Measurements from ENCODE around the gene SYTL3. TPM values are rescaled to one million over a fixed set of nuclear protein-coding genes. Genes with fewer than 3 reads are reported as not detected.
"Not testable (repeated sequence)": the region's sequence is repeated elsewhere in the genome, so short reads cannot be mapped to it uniquely, and the experiment has no call there.

SYTL3 gene
- total RNA-seq, 2 experiments from 2014 or later, result 97.8 to 101 TPM

DNA sequence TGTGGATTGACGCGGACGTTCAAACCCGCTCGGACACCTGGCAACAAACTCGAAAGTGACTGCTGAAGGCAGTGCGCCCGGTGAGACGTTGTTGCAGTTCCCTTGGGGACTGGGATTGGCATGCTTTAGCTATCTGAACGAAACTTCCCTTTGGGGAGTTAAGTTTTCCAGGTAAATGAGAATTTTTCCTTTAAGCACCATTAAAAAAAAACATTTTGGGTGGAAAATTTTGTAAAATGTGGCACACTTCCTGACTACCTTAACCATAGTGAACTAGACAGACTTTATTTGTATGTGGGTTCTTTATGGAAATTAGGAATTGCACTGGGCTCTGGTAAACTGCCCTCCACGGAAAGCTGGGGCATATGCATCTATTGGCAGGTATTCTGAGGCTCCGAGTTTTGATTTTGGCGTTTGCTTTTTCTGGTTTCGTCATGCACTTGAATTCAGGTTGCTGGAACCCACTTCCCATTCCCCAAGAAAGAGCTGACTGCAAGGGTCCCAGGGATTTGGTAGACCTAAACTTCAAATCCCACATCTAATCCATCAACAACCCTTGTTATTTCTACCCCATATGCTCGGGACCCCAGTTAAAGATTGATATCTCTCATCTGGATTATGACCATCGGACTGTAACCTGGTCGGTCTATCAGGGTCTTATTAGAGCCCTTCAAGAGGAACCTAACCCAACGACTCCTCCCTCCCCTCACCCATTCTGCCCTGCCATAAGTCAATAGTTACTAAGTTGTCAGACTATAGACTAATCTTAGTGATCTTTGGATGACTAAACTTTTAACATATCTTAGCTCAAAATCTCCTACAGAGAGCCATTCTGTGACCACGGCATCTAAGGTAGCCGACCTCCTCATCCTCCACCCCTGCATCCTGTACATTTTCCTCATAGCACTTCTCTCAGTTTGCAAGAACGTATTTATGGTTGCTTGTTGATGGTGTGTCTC, 4.5 kb upstream of the SYTL3 start:
- DNase-seq, result no peak
- Mint-ChIP-seq H3K36me3 (peaks cover 50% of the 10 kb centered on the region), H3K9me3 (peaks cover 2% of the 10 kb centered on the region), H3K4me1 (peaks cover 69% of the 10 kb centered on the region), H3K4me3 (peak overlapping the region; percentile 86), H3K27me3 (no peaks in the 10 kb centered on the region), H3K27ac (peak overlapping the region; percentile 83)

DNA sequence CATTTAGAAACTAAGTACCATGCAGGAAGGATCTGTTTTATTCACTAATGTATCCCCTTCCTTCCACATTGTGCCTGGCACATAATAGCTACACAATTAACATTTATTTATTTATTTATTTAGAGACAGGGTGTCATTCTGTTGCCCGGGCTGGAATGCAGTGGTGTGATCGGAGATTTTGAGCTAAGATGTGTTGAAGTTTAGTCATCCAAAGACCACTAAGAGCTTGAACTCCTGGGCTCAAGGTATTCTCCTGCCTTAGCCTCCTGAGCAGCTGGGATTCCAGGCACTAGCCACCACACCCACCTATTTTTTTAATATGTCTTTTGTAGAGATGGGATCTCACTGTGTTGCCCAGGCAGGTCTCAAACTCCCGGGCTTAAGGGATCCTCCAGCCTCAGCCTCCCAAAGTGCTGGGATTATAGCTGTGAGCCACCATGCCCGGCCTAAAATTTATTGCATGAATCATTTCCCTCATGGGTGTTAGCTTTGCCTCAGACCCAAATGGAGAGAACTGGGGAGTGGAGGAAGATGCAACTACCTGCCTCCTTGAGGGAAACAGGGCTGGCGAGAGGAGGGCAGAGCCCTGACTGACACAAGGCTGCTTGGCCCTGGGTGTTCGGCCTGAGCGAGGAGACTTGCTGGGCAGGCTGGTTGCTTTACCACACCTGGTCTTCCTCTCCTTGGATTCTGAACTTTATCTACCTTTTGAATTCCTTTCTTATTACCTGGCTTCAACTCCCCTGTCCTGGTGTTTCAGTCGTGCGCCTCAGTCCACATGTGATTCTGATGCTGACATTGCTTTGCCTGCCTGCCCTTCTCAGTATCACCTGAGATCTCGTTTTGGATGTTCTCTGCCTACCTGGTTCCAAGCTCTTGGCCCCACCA, 3.6 kb upstream of the SYTL3 start:
- H3K4me1 Mint-ChIP-seq, result peaks cover 66% of the 10 kb centered on the region
- no peak for DNase-seq
- peak overlapping the region; percentile 86 for H3K4me3 Mint-ChIP-seq
- peaks cover 7% of the 10 kb centered on the region for H3K9me3 Mint-ChIP-seq
- H3K27ac Mint-ChIP-seq, result no peak overlapping the region
- no peaks in the 10 kb centered on the region for H3K27me3 Mint-ChIP-seq
- peaks cover 49% of the 10 kb centered on the region for H3K36me3 Mint-ChIP-seq

GRCh38 chr6:158647501-158647900, 2.4 kb upstream of the SYTL3 start:
- peaks cover 7% of the 10 kb centered on the region for H3K9me3 Mint-ChIP-seq
- peak overlapping the region; percentile 68 for H3K27ac Mint-ChIP-seq
- no peak for DNase-seq
- H3K27me3 Mint-ChIP-seq, result no peaks in the 10 kb centered on the region
- no peak overlapping the region for H3K4me3 Mint-ChIP-seq
- peaks cover 58% of the 10 kb centered on the region for H3K4me1 Mint-ChIP-seq
- H3K36me3 Mint-ChIP-seq, result peaks cover 48% of the 10 kb centered on the region

DNA sequence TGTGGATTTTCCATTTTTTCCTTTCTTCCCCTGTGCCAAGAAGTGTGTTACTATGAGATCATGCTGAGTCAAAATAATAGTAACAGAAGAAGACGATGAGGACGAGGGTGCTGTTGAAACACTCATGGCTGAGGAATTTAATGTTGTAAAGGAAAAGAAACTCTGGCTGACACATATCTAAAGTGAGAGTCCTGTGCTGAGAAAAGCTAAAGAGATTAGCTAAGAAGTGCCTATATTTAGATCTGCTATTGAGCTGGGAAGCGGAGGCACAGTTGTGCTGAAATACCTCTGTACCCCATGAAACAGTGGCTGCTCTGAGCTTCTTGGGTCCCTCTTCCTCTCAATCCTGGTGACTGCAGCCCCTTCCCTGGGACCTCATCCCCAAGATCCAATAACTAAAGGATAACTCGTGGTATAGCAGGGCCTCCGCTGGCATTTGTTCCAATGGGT, 1.1 kb upstream of the SYTL3 start:
- Mint-ChIP-seq H3K4me3 (peak overlapping the region; percentile 86), H3K4me1 (peaks cover 62% of the 10 kb centered on the region)

DNA sequence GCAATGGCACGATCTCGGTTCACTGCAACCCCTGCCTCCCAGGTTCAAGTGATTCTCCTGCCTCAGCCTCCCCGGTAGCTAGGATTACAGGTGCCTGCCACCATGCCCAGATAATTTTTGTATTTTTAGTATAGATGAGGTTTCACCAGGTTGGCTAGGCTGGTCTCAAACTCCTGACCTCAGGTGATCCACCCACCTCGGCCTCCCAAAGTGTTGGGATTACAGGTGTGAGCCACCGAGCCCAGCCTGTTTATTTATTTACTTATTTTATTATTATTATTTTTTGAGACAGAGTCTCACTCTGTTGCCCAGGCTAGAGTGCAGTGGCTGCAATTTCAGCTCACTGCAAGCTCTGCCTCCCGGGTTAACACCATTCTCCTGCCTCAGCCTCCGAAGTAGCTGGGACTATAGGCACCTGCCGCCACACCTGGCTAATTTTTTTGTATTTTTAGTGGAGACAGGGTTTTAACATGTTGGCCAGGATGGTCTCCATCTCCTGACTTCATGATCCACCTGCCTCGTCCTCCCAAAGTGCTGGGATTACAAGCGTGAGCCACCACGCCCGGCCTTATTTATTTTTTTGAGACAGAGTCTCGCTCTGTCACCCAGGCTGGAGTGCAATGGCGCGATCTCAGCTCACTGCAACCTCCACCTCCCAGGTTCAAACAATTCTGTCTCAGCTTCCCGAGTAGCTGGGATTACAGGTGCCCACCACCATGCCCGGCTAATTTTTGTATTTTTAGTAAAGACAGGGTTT, 2.3 kb downstream of the SYTL3 start:
- H3K36me3 Mint-ChIP-seq, result peaks cover 70% of the 10 kb centered on the region
- not testable (repeated sequence) for H3K27me3 Mint-ChIP-seq, DNase-seq
- peak overlapping the region; percentile 98 for H3K27ac Mint-ChIP-seq
- H3K9me3 Mint-ChIP-seq, result peaks cover 11% of the 10 kb centered on the region
- peaks cover 72% of the 10 kb centered on the region for H3K4me1 Mint-ChIP-seq
- H3K4me3 Mint-ChIP-seq, result peak overlapping the region; percentile 86

More for the DNA sequence above, 1.1 kb upstream of the SYTL3 start:
- Mint-ChIP-seq H3K27ac (peak overlapping the region; percentile 94), H3K9me3 (peaks cover 7% of the 10 kb centered on the region), H3K27me3 (no peaks in the 10 kb centered on the region), H3K36me3 (peaks cover 48% of the 10 kb centered on the region)
- DNase-seq, result peak; percentile 39

DNA sequence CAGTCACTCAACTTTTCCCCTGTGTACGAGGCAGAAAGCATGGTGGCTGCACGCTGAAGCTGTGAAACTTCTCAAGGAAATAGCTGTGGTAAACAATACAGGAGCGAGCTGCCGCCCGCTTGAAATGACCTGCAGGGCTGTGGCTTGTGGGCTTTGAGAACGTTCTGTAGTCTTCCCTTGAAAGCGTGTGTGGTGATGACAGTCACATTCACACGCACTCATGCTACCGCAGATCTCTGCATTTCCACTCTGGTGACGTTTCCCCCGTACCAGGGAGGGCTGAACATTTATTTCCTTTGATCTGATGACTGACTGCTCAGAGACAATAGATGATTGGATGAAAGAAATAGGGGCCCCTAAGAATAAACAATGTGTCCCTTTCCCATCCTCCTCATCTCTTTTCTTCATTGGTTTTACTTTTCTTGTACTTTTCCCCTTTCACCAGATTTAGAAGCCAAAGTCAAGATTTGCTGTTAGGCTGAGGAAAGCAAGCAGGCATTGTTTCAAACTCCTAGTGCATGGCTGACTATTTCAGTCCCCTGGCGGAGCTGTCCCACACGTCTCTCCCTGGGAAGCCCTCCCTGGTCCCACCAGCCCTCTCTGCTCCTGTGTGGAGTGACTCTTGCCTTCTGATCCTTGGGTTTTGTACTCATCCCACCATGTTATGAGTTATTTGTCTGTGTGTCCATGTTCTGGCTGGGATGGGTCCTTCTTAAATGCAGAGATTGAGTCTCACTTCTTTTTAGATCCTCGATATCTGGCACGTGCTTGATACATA, 3.9 kb downstream of the SYTL3 start:
- peaks cover 64% of the 10 kb centered on the region for H3K4me1 Mint-ChIP-seq
- peaks cover 72% of the 10 kb centered on the region for H3K36me3 Mint-ChIP-seq
- H3K9me3 Mint-ChIP-seq, result peaks cover 9% of the 10 kb centered on the region
- peak; percentile 89 for DNase-seq
- H3K27ac Mint-ChIP-seq, result peak overlapping the region; percentile 98
- no peaks in the 10 kb centered on the region for H3K27me3 Mint-ChIP-seq
- H3K4me3 Mint-ChIP-seq, result peak overlapping the region; percentile 81

- no peak for DNase-seq
- peaks cover 77% of the 10 kb centered on the region for H3K36me3 Mint-ChIP-seq
- peak overlapping the region; percentile 81 for H3K4me3 Mint-ChIP-seq
- H3K4me1 Mint-ChIP-seq, result peaks cover 61% of the 10 kb centered on the region
- H3K9me3 Mint-ChIP-seq, result peaks cover 9% of the 10 kb centered on the region
- H3K27me3 Mint-ChIP-seq, result no peaks in the 10 kb centered on the region
- peak overlapping the region; percentile 98 for H3K27ac Mint-ChIP-seq
These were observed 4.6 kb downstream of the SYTL3 start for GRCh38 chr6:158654498-158654897.

- Mint-ChIP-seq H3K27ac (peak overlapping the region; percentile 98), H3K27me3 (no peaks in the 10 kb centered on the region), H3K36me3 (peaks cover 75% of the 10 kb centered on the region), H3K4me1 (peaks cover 61% of the 10 kb centered on the region), H3K4me3 (peak overlapping the region; percentile 81), H3K9me3 (peaks cover 9% of the 10 kb centered on the region)
- DNase-seq, result no peak
These were observed 5.2 kb downstream of the SYTL3 start for GRCh38 chr6:158654960-158655489.

GRCh38 chr6:158655569-158656450, 6.0 kb downstream of the SYTL3 start:
- peaks cover 66% of the 10 kb centered on the region for H3K4me1 Mint-ChIP-seq
- peaks cover 79% of the 10 kb centered on the region for H3K36me3 Mint-ChIP-seq
- peaks cover 8% of the 10 kb centered on the region for H3K9me3 Mint-ChIP-seq
- peak overlapping the region; percentile 81 for H3K4me3 Mint-ChIP-seq
- no peak for DNase-seq
- H3K27me3 Mint-ChIP-seq, result no peaks in the 10 kb centered on the region
- H3K27ac Mint-ChIP-seq, result peak overlapping the region; percentile 98

DNA sequence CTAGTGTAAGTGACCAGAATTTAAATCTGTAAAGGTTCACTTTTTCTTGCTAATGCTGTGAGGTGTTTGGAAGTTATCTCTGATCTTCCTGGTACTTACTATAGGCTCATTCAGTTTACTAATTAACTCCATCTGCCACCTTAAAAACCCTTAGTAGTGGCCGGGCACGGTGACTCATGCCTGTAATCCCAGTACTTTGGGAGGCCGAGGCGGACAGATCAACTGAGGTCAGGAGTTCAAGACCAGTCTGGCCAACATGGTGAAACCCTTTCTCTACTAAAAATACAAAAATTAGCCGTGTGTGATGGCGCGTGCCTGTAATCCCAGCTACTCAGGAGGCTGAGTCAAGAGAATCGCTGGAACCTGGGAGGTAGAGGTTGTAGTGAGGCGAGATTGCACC, 7.1 kb downstream of the SYTL3 start:
- Mint-ChIP-seq H3K36me3 (peaks cover 74% of the 10 kb centered on the region), H3K4me1 (peaks cover 64% of the 10 kb centered on the region), H3K4me3 (peak overlapping the region; percentile 40)
- H3K27ac Mint-ChIP-seq, DNase-seq, H3K9me3 Mint-ChIP-seq, H3K27me3 Mint-ChIP-seq: not testable (repeated sequence)

GRCh38 chr6:158660333-158660754, 10.5 kb downstream of the SYTL3 start:
- H3K27ac Mint-ChIP-seq, result no peak overlapping the region
- peaks cover 72% of the 10 kb centered on the region for H3K36me3 Mint-ChIP-seq
- H3K27me3 Mint-ChIP-seq, result no peaks in the 10 kb centered on the region
- peak; percentile 36 for DNase-seq
- H3K9me3 Mint-ChIP-seq, result no peaks in the 10 kb centered on the region
- peaks cover 51% of the 10 kb centered on the region for H3K4me1 Mint-ChIP-seq
- H3K4me3 Mint-ChIP-seq, result no peak overlapping the region

DNA sequence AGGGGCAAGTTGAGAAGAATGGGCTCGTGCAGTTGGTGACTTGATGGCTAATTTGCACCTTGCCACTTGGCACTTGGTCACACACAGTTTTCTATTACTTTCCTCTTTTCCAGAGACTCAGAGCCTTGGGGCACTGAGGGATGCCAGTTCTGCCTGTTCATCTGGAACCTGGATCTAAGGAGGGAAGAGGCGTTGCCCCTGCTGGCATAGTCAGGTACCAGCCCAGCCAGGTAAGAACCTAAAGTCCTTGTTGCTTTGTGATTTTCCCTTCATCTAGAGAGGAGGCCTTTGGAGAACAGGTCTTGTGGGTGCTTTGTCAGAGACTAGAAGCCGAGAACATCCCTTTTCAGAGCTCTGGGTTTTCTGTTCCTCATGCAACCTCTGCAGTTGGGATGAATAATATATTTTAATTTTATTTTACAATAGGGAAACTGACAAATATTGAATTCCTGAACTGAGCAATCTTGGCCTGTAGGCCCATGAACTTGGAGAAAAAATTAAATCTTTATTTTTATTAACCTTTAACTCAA, 11.4 kb downstream of the SYTL3 start:
- Mint-ChIP-seq H3K4me1 (peaks cover 42% of the 10 kb centered on the region), H3K4me3 (no peak overlapping the region), H3K27ac (no peak overlapping the region), H3K9me3 (no peaks in the 10 kb centered on the region), H3K27me3 (no peaks in the 10 kb centered on the region), H3K36me3 (peaks cover 65% of the 10 kb centered on the region)
- no peak for DNase-seq

GRCh38 chr6:158662607-158662953, 12.7 kb downstream of the SYTL3 start:
- Mint-ChIP-seq H3K4me3 (peak overlapping the region; percentile 61), H3K27ac (no peak overlapping the region), H3K27me3 (no peaks in the 10 kb centered on the region), H3K9me3 (no peaks in the 10 kb centered on the region), H3K4me1 (peaks cover 36% of the 10 kb centered on the region), H3K36me3 (peaks cover 65% of the 10 kb centered on the region)
- DNase-seq, result no peak
